Fibroblast of lung (primary cell): ENCODE data around the gene TMEM212.

Experiments used
- CTCF ChIP-seq, 2 donors: IDR thresholded peaks in 1 of 2; conservative IDR thresholded peaks in 1 of 2; 1 replicate in 1 of 2; 2 replicates in 1 of 2; pipeline ENCODE4 v1.5.1; 2011 to 2012; ENCODE audit warnings: low read length in 2 of 2, control low read depth in 1 of 2, inconsistent platforms in 1 of 2, low read depth in 1 of 2, mild to moderate bottlenecking in 1 of 2
- EZH2 ChIP-seq: IDR thresholded peaks from 2 replicates; pipeline ENCODE4 v1.5.1; 2012; ENCODE audit warnings: low read length, control low read depth, mild to moderate bottlenecking; ENCODE audit errors: missing control alignments

- TF ChIP-seq EZH2 (no peak), CTCF (conservative IDR thresholded peaks at IDR 0.05 in 1 of 2, IDR thresholded peaks at IDR 0.05 in 1 of 2; ENCODE audit: low read depth in 1 of 2, low read length in 2 of 2) (no peak)
Measured at GRCh38 chr3:171895291-171895690, 52.1 kb downstream of the TMEM212 start.
